ENCODE data around the gene PNPLA6.

DNA sequence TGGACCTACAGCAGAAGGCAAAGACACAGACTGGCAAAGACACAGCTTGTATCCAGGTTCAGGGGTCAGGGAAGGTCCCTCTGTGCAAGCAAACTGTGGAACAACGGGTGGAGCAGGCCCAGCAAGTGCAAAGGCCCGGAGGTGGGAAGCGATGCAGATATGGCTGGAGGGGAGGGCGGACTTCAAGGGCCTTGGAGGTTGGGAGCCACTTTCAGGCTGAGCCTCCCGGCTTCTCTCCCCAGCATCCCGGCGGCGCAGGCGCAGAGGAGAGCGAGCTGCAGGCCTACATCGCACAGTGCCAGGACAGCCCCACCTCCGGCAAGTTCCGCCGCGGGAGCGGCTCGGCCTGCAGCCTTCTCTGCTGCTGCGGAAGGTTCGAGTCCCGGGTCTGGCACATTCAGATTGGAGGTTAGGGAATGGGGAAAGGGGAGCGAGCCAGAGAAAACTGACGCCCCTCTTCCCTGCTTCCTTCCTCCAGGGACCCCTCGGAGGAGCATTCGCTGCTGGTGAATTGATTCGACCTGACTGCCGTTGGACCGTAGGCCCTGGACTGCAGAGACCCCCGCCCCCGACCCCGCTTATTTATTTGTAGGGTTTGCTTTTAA is 2.1 kb upstream of the PNPLA6 start:
- no peak for TF ChIP-seq CTCF (IDR thresholded peaks at IDR 0.05)
- TF ChIP-seq POLR2A (IDR thresholded peaks at IDR 0.05): no peak

All from right lobe of liver (tissue), 4 donors.